H1 (cell line): ENCODE results near the gene SLC30A3. TPM values are rescaled to one million over a fixed set of nuclear protein-coding genes. Genes with fewer than 3 reads are reported as not detected.

Experiments
- CTCF ChIA-PET: fragments of 300-600 bp; sonication (Branson Sonifier 250); formaldehyde crosslinking; loops from one replicate; lab custom pipeline; 2021; ENCODE audit not compliant: partially characterized antibody; lab: Charles Lee
- POLR2A ChIA-PET: fragments of 300-600 bp; sonication (Branson Sonifier 250); formaldehyde crosslinking; loops from one replicate; lab custom pipeline; 2021; ENCODE audit warnings: inconsistent platforms; ENCODE audit not compliant: partially characterized antibody; lab: Charles Lee
- DNase-seq, 2 experiments: peaks; one replicate each; pipeline versions ENCODE4 v3.0.0 to v3.0.0-alpha.2; 2010 to 2022; ENCODE audit warnings: low spot score in 2 of 2, low read depth in 1 of 2, mixed read lengths in 1 of 2
- FAIRE-seq: peaks from 2 replicates; lab custom pipeline; 2011; peaks lifted over from hg19 to GRCh38; lab: Jason Lieb, UNC
- H2AFZ ChIP-seq: 2 replicates; pipeline ENCODE4 v1.8.1; 2012; ENCODE audit warnings: low read length, inconsistent platforms
- H2AK5ac ChIP-seq: 2 replicates; pipeline ENCODE4 v1.6.1; 2013; ENCODE audit warnings: low read depth, low read length
- H2BK120ac ChIP-seq: replicated peaks from 2 replicates; pipeline ENCODE3; 2013; ENCODE audit warnings: low read depth, low read length, inconsistent platforms
- H2BK12ac ChIP-seq: 2 replicates; pipeline ENCODE4 v1.6.1; 2013; ENCODE audit warnings: low read depth, low read length
- H2BK15ac ChIP-seq: 2 replicates; pipeline ENCODE4 v1.6.1; 2013; ENCODE audit warnings: low read length
- H2BK20ac ChIP-seq: 2 replicates; pipeline ENCODE4 v1.6.1; 2013; ENCODE audit warnings: low read length
- H2BK5ac ChIP-seq: 2 replicates; pipeline ENCODE4 v1.6.1; 2013; ENCODE audit warnings: low read depth, low read length
- H3K14ac ChIP-seq: 2 replicates; pipeline ENCODE4 v1.6.1; 2013; ENCODE audit warnings: inconsistent platforms; ENCODE audit not compliant: insufficient read length
- H3K18ac ChIP-seq: 2 replicates; pipeline ENCODE4 v1.6.1; 2013; ENCODE audit warnings: low read length; ENCODE audit errors: extremely low read depth
- H3K23ac ChIP-seq: 2 replicates; pipeline ENCODE4 v1.6.1; 2013; ENCODE audit warnings: inconsistent platforms; ENCODE audit not compliant: insufficient read length
- H3K23me2 ChIP-seq: 2 replicates; pipeline ENCODE4 v1.6.1; 2013; ENCODE audit warnings: low read depth, low read length
- H3K27ac ChIP-seq: 2 replicates; pipeline ENCODE4 v1.6.1; 2011; ENCODE audit warnings: low read depth, low read length, inconsistent platforms
- H3K27me3 ChIP-seq, 4 experiments: replicated peaks in 1 of 4; 1 replicate in 1 of 4; 2 replicates in 3 of 4; pipeline versions ENCODE4 v1.6.1 to v1.8.1; 2011 to 2013; ENCODE audit warnings: low read length in 3 of 4, mild to moderate bottlenecking in 3 of 4, inconsistent platforms in 2 of 4, mixed read lengths in 2 of 4, moderate library complexity in 1 of 4; ENCODE audit not compliant: control insufficient read depth in 3 of 4, insufficient read depth in 3 of 4; ENCODE audit errors: extremely low read depth in 1 of 4
- H3K36me3 ChIP-seq, 4 experiments: 2 replicates each; pipeline versions ENCODE4 v1.6.1 to v1.8.1; 2011 to 2013; ENCODE audit warnings: mild to moderate bottlenecking in 4 of 4, low read length in 3 of 4, moderate library complexity in 2 of 4, control low read depth in 1 of 4, inconsistent platforms in 1 of 4; ENCODE audit not compliant: insufficient read depth in 4 of 4, control insufficient read depth in 2 of 4
- H3K4ac ChIP-seq: replicated peaks from 2 replicates; pipeline ENCODE3; 2013; ENCODE audit warnings: low read length, low read depth, mixed read lengths, inconsistent platforms; ENCODE audit not compliant: insufficient read length
- H3K4me1 ChIP-seq, 4 experiments: replicated peaks in 1 of 4; 1 replicate in 1 of 4; 2 replicates in 3 of 4; pipeline versions ENCODE4 v1.6.1 to v1.8.1; 2011 to 2013; ENCODE audit warnings: low read length in 3 of 4, inconsistent platforms in 2 of 4, mixed read lengths in 1 of 4; ENCODE audit not compliant: insufficient read depth in 4 of 4, control insufficient read depth in 3 of 4
- H3K4me2 ChIP-seq, 2 experiments: 2 replicates each; pipeline versions ENCODE4 v1.6.1 to v1.8.1; 2011 to 2013; ENCODE audit warnings: low read depth in 2 of 2, low read length in 2 of 2, control low read depth in 1 of 2, inconsistent platforms in 1 of 2, mild to moderate bottlenecking in 1 of 2; ENCODE audit not compliant: insufficient read depth in 1 of 2
- H3K4me3 ChIP-seq, 4 experiments: fragments of 200-600, 300-600 bp in 1 of 4; sonication (generic), shearing (Covaris generic), sonication (Bioruptor Twin) in 1 of 4; 2 replicates each; pipeline versions ENCODE4 v1.5.1 to v1.8.1; 2011 to 2016; ENCODE audit warnings: low read length in 4 of 4, low read depth in 3 of 4, control low read depth in 2 of 4, inconsistent platforms in 2 of 4, mild to moderate bottlenecking in 2 of 4, mixed read lengths in 1 of 4, moderate library complexity in 1 of 4; ENCODE audit not compliant: insufficient read depth in 2 of 4; ENCODE audit errors: extremely low read depth in 1 of 4
- H3K56ac ChIP-seq: replicated peaks from 2 replicates; pipeline ENCODE3; 2013; ENCODE audit warnings: low read depth, mild to moderate bottlenecking, mixed read lengths, low read length, inconsistent platforms; ENCODE audit not compliant: insufficient read length
- H3K79me1 ChIP-seq: 2 replicates; pipeline ENCODE4 v1.6.1; 2013; ENCODE audit warnings: low read depth, low read length, control low read depth
- H3K79me2 ChIP-seq, 2 experiments: 2 replicates each; pipeline versions ENCODE4 v1.6.1 to v1.8.1; 2012 to 2013; ENCODE audit warnings: low read length in 2 of 2, mild to moderate bottlenecking in 2 of 2, inconsistent platforms in 1 of 2; ENCODE audit not compliant: insufficient read depth in 2 of 2, control insufficient read depth in 1 of 2
- H3K9ac ChIP-seq, 4 experiments: replicated peaks in 1 of 4; 1 replicate in 1 of 4; 2 replicates in 3 of 4; pipeline versions ENCODE4 v1.6.1 to v1.8.1; 2011 to 2013; ENCODE audit warnings: low read depth in 3 of 4, low read length in 3 of 4, control low read depth in 2 of 4, mild to moderate bottlenecking in 2 of 4, moderate library complexity in 2 of 4, inconsistent platforms in 1 of 4; ENCODE audit errors: extremely low read depth in 1 of 4
- H3K9me3 ChIP-seq, 2 experiments: 2 replicates each; pipeline versions ENCODE4 v1.6.1 to v1.8.1; 2012 to 2013; ENCODE audit warnings: mild to moderate bottlenecking in 2 of 2, moderate library complexity in 2 of 2, control low read depth in 1 of 2, inconsistent platforms in 1 of 2, low read depth in 1 of 2, low read length in 1 of 2, mixed read lengths in 1 of 2; ENCODE audit not compliant: insufficient read depth in 2 of 2
- H4K20me1 ChIP-seq, 2 experiments: replicated peaks in 1 of 2; 2 replicates each; pipeline versions ENCODE3 to v1.8.1; 2011 to 2013; ENCODE audit warnings: inconsistent platforms in 2 of 2, low read length in 2 of 2, mild to moderate bottlenecking in 1 of 2; ENCODE audit not compliant: insufficient read depth in 2 of 2, control insufficient read depth in 1 of 2
- H4K5ac ChIP-seq: 2 replicates; pipeline ENCODE4 v1.6.1; 2013; ENCODE audit warnings: low read length, low read depth, mixed read lengths, inconsistent platforms; ENCODE audit not compliant: insufficient read length
- H4K8ac ChIP-seq: 2 replicates; pipeline ENCODE4 v1.8.0; 2013; ENCODE audit warnings: mild to moderate bottlenecking, moderate library complexity, low read length, inconsistent platforms; ENCODE audit not compliant: insufficient read depth; ENCODE audit errors: extremely low read depth
- H4K91ac ChIP-seq: replicated peaks from 2 replicates; pipeline ENCODE3; 2013; ENCODE audit warnings: low read length, mixed read lengths, inconsistent platforms; ENCODE audit not compliant: insufficient read length
- CEBPB ChIP-seq: IDR thresholded peaks from 2 replicates; pipeline ENCODE4 v1.6.1; 2012; ENCODE audit warnings: low read depth, low read length
- KDM4A ChIP-seq: IDR thresholded peaks from one replicate; pipeline ENCODE4 v1.7.1; 2012; ENCODE audit warnings: low read depth, mild to moderate bottlenecking, moderate library complexity, low read length, inconsistent platforms; ENCODE audit not compliant: severe bottlenecking
- POLR2AphosphoS5 ChIP-seq: IDR thresholded peaks from 2 replicates; pipeline ENCODE4 v1.6.1; 2011; ENCODE audit warnings: low read depth, low read length
- RBBP5 ChIP-seq: IDR thresholded peaks from 2 replicates; pipeline ENCODE4 v1.7.1; 2012; ENCODE audit warnings: low read depth, mild to moderate bottlenecking, inconsistent platforms, low read length, moderate library complexity, borderline replicate concordance
- RNF2 ChIP-seq: fragments of 200-900, 300-1000 bp; sonication (generic); IDR thresholded peaks from 2 replicates; pipeline ENCODE4 v1.7.1; 2016; ENCODE audit warnings: borderline replicate concordance, low read depth, mild to moderate bottlenecking, antibody characterized with exemption, low read length; ENCODE audit not compliant: poor library complexity, severe bottlenecking; ENCODE audit errors: missing control alignments
- SP4 ChIP-seq: IDR thresholded peaks from 2 replicates; pipeline ENCODE4 v1.6.1; 2012; ENCODE audit warnings: low read length, inconsistent platforms
- SRF ChIP-seq: IDR thresholded peaks from 2 replicates; pipeline ENCODE4 v1.6.1; 2011; ENCODE audit warnings: mild to moderate bottlenecking, low read depth, low read length, moderate library complexity
- YY1 ChIP-seq: IDR thresholded peaks from 2 replicates; pipeline ENCODE4 v1.6.1; 2011; ENCODE audit warnings: low read depth, mild to moderate bottlenecking, low read length
- WGBS, 2 experiments: shearing (Covaris generic) in 1 of 2; methylation state at CpG; one replicate each; pipeline versions ENCODE4 v1.1.6 to v1.1.7; 2013 to 2015; ENCODE audit warnings: low lambda C conversion rate in 2 of 2, mixed read lengths in 2 of 2, inconsistent platforms in 1 of 2, low coverage in 1 of 2, missing lambda C conversion rate in 1 of 2; ENCODE audit not compliant: insufficient replicate concordance in 2 of 2, insufficient coverage in 1 of 2, insufficient read length in 1 of 2; ENCODE audit errors: extremely low coverage in 1 of 2, missing lambda C conversion rate in 1 of 2; 5-methylcytosine and 5-hydroxymethylcytosine counted together
- polyA plus RNA-seq, 7 experiments: library from polyadenylated mRNA; depleted of rRNA in 3 of 7; stranded (reverse) in 5 of 7; unstranded in 2 of 7; fragments of >200 nt in 5 of 7; fragments of 200-250 nt in 2 of 7; gene quantifications; 1 replicate in 5 of 7; 2 replicates in 1 of 7; 4 replicates in 1 of 7; pipeline versions ENCODE4 v1.2.1 to v1.2.3, GENCODE V29; 2011 to 2013; ENCODE audit warnings: missing spikeins in 2 of 7, mixed read lengths in 2 of 7
- total RNA-seq: library from RNA; stranded (reverse); fragmentation: NEBNext Ultra II Directional; extraction: Animal tissue kit (Norgen Biotek cat#: 25700); gene quantifications from 2 replicates; pipeline ENCODE4 v1.2.1, GENCODE V29; 2021
- TF ChIP-seq, protein P1 (sequence below): IDR thresholded peaks from 2 replicates; pipeline ENCODE4 v1.6.1; 2012; ENCODE audit warnings: inconsistent platforms
- TF ChIP-seq, protein P2 (sequence below): IDR thresholded peaks from 2 replicates; pipeline ENCODE4 v1.6.1; 2012; ENCODE audit warnings: inconsistent platforms

The SLC30A3 gene
- total and polyA plus RNA-seq, 2 of the 8 experiments (the other 6 are each of a cell fraction or from before 2014, with no cell fraction given) = 15.2 to 30.7 TPM

DNA sequence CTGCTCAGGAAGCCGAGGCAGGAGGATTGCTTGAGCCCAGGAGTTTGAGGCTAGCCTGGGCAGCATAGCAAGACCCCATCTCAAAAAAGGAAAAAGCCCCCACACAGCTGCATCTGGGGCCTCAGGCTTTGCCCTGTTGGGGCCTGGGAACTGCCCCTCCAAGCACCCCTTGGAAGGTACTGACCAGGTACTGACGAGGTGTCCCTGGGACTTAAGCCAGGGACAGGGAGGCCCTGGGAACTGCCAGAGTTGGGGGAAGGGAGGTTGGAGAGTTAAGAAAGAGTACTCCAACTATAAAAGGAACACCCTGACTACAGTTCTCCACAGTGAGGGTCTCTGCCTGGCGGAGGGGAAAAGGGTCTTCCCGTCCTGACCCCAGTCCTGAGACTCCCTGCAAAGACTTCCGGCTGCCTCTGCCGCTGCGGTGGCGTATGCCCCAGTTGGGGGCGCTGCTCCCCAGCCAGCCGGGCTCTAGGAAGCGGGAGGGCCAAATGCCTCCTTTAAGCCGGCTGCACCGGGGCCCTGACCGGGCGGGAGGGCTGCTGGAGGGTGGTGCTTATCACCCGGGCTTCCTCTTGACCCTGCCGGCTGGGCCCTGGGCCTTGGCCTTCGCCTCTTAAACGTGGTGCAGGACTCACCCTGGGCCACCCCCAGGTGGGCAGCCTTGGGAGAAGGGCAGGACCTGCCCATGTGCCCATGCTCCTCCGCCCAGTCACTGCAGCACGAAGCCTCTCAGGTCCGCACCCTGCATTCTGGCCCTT lies 12.8 kb downstream of the SLC30A3 start:
- 13% methylated on average over 18 of the region's 22 CpGs; no CpG with 5 or more reads in 1 of the 2 experiments for WGBS, 2 experiments
- H4K5ac ChIP-seq = no peak overlapping the region
- ChIA-PET POLR2A (interaction anchor here (0.6 to 32.6 kb wide), 16 partner anchors 8 to 200 kb away, joined by 3 to 835 read pairs (median 12); partner anchors contain the start of genes ATRAID, CAD, DNAJC5G and MPV17), CTCF (interaction anchor here (0.6 to 8.3 kb wide), 31 partner anchors 9 to 1878 kb away, joined by 3 to 180 read pairs (median 5); partner anchors contain the start of genes DNAJC5G, TRIM54 and UCN)
- peak overlapping the region; percentile 8 to 78 for H3K4me2 ChIP-seq
- DNase-seq (peak; percentile 57 to 93), FAIRE-seq (no peak)
- no peak overlapping the region for H3K27ac ChIP-seq
- no peaks in the 10 kb centered on the region for H3K9me3 ChIP-seq
- H3K23me2 ChIP-seq = no peaks in the 10 kb centered on the region; the same call in 1 of the 2 replicates
- no peak overlapping the region for H2AK5ac ChIP-seq
- no peaks in the 10 kb centered on the region for H3K36me3 ChIP-seq
- H3K79me2 ChIP-seq = no peaks in the 10 kb centered on the region
- H3K18ac ChIP-seq = peak overlapping the region; percentile 83
- peaks cover 2 to 11% (median 6%) of the 10 kb centered on the region in 4 experiments for H3K4me1 ChIP-seq
- H2BK15ac ChIP-seq = peak overlapping the region; percentile 10; the same call in 1 of the 2 replicates
- peak overlapping the region; percentile 87; the same call in 1 of the 2 replicates for H2BK5ac ChIP-seq
- H4K20me1 ChIP-seq = no peaks in the 10 kb centered on the region
- no peak overlapping the region for H2BK120ac ChIP-seq
- no peaks in the 10 kb centered on the region for H3K79me1 ChIP-seq
- H2BK12ac ChIP-seq = peak overlapping the region; percentile 94; the same call in 1 of the 2 replicates
- H3K23ac ChIP-seq = no peak overlapping the region
- H3K9ac ChIP-seq = no peak overlapping the region; a peak in 1 of 7 replicates
- H2AFZ ChIP-seq = peak overlapping the region; percentile 91
- H4K91ac ChIP-seq = peak overlapping the region; percentile 41
- no peak overlapping the region for H3K14ac ChIP-seq
- H2BK20ac ChIP-seq = no peak overlapping the region
- no peak overlapping the region for H3K4ac ChIP-seq
- no peak overlapping the region for H3K56ac ChIP-seq
- H3K4me3 ChIP-seq = peak overlapping the region in 2 of 4 experiments; percentile 30 to 52; a peak in 4 of 8 replicates
- H4K8ac ChIP-seq = peak overlapping the region; percentile 88
- H3K27me3 ChIP-seq = peaks cover 0 to 6% (median 2%) of the 10 kb centered on the region in 4 experiments; a peak in 5 of 7 replicates
- no peak for TF ChIP-seq SP4
- TF ChIP-seq SRF = 0 out of 2 replicates have a peak, but pooled peaks have one; percentile 25
- no peak for TF ChIP-seq RNF2
- TF ChIP-seq, protein P1, sequence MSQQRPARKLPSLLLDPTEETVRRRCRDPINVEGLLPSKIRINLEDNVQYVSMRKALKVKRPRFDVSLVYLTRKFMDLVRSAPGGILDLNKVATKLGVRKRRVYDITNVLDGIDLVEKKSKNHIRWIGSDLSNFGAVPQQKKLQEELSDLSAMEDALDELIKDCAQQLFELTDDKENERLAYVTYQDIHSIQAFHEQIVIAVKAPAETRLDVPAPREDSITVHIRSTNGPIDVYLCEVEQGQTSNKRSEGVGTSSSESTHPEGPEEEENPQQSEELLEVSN = peak; percentile 89
- TF ChIP-seq RBBP5 = 0 out of 2 replicates have a peak, but pooled peaks have one; percentile 28
- no peak for TF ChIP-seq CEBPB
- peak; percentile 13; the same call in 1 of the 2 replicates for TF ChIP-seq YY1
- TF ChIP-seq POLR2AphosphoS5 = peak; percentile 50; the same call in 1 of the 2 replicates
- TF ChIP-seq, protein P2, sequence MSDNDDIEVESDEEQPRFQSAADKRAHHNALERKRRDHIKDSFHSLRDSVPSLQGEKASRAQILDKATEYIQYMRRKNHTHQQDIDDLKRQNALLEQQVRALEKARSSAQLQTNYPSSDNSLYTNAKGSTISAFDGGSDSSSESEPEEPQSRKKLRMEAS = peak; percentile 86
- peak; percentile 51 for TF ChIP-seq KDM4A
